Activated gamma-delta T cell treated with anti-CD3 and anti-CD28 coated beads, Interleukin-2, amount 50 U/mL, for 16 hours (primary cell): ENCODE data around the gene XPNPEP1.
A peak's percentile ranks its signal among the peaks of the same experiment; 100 is the strongest.
"Not testable (repeated sequence)": the region's sequence is repeated elsewhere in the genome, so short reads cannot be mapped to it uniquely, and the experiment has no call there.

Source experiments
- DNase-seq: peaks from one replicate; pipeline ENCODE4 v3.0.0-alpha.2; 2020; ENCODE audit warnings: low read depth

The XPNPEP1 gene

GRCh38 chr10:109924087-109924486 lies 776 bp upstream of the XPNPEP1 start:
- no peak for DNase-seq

GRCh38 chr10:109922358-109922975 lies 844 bp downstream of the XPNPEP1 start:
- DNase-seq, result no peak

DNA sequence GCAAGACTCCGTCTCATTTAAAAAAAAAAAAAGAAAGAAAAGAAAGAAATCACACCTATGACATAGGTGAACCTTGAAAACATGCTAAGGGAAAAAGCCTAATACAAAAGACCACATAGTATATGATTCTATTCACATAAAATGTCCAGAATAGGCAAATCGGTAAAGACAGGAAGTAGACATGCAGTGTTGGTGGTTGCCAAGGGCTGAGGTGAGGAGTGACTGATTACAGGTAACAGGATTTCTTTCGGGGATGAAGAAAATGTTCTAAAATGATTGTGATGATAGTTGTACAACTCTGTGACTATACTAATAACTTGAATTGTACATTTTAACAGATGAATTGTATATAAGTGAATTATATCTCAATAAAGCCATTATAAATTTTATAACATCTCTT lies 3.3 kb downstream of the XPNPEP1 start:
- no peak for DNase-seq

- DNase-seq, result no peak
These were observed 4.1 kb downstream of the XPNPEP1 start for GRCh38 chr10:109919220-109919619.

GRCh38 chr10:109918707-109919106 lies 4.6 kb downstream of the XPNPEP1 start:
- DNase-seq, result not testable (repeated sequence)

DNA sequence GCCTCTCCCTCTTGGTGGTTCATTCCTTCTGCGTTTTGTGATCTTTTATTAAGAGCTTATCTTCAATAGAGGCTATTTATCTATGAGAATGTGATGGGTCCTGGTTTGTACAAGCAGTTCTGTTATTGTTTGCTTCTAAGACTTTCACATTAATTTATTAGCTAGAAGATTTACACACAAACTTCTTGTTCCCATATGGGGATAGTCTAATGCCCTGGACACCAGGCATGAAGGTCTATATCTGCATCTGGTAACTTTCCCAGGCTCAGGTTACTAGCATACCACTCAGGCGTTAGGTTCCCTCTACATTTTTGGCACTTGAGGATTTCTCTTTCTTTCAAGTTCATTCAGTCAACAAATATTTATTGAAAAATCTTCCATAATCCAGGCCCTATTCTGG lies 7.7 kb downstream of the XPNPEP1 start:
- no peak for DNase-seq

DNA sequence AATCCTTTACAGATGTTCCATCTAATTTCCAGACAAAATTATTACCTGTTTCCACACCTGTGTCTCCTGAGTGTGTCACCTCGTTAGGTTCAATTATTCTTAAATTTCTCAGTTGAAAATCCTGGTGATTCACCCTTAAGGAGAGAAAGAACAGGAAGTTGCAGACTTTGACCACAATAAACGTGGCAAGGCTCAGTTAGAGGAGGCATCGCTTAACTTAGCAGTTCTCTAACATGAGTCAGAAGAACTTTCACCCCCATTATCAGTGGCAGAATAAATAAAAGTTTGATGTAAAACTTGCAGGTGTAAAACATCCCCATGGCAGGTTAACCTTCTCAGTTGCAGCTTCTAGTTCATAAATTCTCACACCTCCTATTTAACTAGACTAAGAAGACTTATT lies 8.3 kb downstream of the XPNPEP1 start:
- peak; percentile 31 for DNase-seq

- no peak for DNase-seq
These were observed 9.9 kb downstream of the XPNPEP1 start for GRCh38 chr10:109913306-109913892.

GRCh38 chr10:109912335-109913281 lies 10.7 kb downstream of the XPNPEP1 start:
- DNase-seq, result no peak

DNA sequence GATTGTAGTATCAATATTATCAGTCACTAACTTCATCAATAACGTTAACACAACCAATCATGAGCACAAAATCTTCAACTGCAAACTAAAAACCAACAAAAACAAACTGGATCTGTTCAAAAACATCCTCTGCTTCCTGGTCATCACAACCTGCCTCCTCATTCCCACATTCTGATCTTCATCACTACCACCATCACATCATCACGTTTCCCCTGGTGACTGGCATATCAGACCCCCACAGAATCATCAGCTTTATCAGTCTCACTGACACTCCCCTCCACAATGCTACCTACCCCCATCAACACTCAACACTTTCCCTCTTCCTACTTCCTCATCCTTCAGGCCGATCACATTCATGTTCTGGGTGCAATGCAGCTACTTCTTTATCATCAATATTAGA lies 11.4 kb downstream of the XPNPEP1 start:
- DNase-seq, result no peak

GRCh38 chr10:109906316-109906715 lies 17.0 kb downstream of the XPNPEP1 start:
- DNase-seq, result no peak

DNA sequence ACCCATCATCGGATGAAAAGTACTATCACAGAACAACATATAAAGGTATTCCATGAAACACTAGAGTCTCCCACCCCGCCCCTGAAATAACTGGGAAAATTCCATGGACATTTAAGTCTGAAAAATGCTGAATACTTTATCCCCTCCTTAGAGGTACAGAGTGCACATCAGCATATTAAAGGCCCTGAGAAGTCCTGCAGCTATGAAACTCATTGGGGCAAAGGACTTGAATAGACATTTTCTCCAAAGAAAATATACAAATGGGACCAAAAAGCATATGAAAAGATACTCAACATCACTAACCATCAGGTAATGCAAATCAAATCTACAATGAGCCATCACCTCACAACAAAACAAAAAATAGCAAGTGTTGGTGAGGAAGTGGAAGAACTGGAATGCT lies 18.9 kb downstream of the XPNPEP1 start:
- no peak for DNase-seq

DNA sequence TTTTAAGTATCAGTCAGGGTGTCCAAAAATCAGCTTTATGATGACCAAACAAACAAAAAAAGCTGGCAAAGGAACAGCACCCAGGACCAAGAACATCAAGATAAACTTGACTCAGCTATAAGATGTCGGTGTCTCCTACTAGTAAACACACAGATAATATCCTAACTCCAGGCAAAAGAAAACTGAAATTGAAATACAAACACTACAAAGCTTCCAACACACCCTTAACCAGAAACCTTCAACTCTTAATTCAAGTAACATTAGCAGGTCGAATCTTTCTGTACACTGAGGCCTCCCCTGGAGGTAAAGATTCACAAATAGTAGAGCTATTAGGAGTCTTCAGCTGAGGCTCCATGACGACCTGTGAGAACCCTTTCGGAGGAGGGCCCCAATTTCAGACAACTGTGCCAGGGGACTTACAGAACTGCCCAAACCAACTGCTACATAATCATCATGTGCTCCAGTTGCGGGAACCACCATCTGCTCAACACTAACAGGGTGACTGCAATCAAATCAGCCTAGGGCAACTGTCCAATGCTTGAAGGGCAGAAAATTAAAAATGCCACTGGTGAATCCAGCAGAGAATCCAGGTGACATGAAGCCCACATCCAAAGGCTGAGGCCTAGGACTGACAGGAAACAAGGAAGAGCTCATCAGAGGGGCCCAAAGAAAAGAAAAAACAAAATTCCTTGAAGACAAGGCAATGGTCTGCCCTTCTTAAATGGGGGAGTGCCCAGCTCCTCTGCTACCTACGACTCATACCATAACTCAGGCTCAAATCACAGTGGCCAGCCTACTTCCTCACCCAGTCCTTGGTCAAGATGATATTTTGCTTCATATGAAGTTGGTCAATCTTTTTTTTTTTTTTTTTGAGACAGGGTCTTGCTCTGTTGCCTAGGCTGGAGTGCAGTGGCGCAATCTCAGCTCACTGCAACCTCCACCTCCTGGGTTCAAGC lies 20.0 kb downstream of the XPNPEP1 start:
- no peak for DNase-seq

DNA sequence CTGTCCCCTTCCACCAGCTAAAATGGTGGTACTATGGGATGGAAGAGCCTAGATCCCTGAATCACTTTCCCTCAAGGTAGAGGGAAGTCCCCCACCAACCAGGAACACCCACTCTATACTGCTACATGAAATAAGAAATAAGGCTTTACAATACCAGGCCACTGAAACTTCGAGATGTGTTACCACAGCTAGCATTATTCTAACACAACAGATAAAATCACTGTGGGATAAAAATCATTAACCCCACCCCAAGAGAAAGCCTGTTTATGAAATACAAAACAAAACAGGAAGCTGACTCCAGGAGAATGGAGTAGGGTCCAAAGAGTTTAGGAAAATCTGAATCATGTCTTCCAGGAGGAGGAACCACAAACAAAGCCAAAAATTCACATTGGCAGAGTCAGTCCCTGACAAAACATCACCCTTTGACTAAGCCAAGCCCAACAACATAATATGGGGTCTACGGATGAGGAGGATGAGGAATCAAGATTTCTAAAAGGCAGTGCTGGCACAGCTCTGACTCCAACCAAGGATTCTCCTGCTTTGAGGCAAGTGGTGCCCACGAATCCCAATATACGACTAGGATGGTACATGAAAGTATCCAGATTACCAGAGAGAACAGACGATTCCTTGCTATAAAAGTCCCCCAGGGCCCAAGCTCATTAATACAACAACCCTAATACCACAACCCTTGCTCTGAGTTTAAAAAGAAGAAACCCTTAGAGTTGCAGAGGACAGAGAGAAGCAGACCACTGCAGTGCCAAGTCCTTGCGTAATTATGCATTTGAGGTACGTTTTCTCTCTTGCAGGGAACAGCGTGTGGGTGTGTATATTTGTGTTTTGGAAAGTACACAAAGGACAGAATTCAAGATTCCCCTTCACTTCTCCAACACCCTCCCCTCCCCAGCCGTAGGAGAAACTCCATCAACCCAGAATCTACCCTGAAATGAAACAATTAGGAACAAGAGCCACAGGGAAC lies 23.7 kb downstream of the XPNPEP1 start:
- no peak for DNase-seq

- DNase-seq, result no peak
These were observed 24.5 kb downstream of the XPNPEP1 start for GRCh38 chr10:109898666-109899355.

- no peak for DNase-seq
These were observed 25.3 kb downstream of the XPNPEP1 start for GRCh38 chr10:109898007-109898406.

- DNase-seq, result no peak
These were observed 27.5 kb downstream of the XPNPEP1 start for GRCh38 chr10:109895848-109896247.

- DNase-seq, result no peak
These were observed 28.1 kb downstream of the XPNPEP1 start for GRCh38 chr10:109895095-109895818.

GRCh38 chr10:109894516-109894915 lies 28.8 kb downstream of the XPNPEP1 start:
- DNase-seq, result no peak
